Measurements from ENCODE around the gene AJAP1.

DNA sequence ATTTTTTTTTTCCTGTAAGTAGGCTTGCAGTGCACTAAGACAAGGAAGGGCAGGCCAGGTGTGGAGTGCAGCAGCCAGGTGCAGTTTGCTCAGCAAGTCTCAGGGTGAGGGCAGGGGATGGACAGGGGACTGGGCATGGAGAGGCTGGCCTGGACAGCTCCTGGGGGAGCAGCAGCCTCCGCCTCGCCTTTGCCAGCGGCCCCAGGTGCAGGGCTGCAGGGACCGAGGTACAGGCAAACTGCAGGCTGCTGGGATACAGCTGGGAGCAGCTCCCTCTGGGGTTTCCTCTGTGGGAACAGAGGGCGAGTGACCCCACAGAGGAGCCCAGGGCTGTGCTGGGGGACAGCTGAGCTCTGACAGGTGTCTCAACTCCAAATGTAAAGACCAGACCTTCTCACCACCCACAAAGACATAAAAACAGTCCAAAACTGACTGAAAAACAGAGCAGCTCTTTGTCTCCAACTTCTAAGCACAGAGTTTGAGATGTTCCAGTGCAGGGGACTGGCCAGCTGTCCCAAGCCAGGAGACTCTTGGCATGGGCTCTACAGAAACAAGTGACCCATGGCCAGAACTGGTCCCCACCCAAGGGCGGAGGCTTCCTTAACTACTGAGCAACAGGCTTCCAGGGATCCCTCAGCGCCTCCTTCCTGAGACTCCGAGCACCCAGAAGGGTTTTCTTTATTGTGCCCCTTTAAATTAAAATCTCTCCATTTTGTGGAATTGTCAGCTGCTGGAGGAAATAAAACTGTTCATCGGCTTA is 27.7 kb upstream of the AJAP1 start:
- no peak for TF ChIP-seq POLR2A (IDR thresholded peaks at IDR 0.05)
- TF ChIP-seq, protein P1, sequence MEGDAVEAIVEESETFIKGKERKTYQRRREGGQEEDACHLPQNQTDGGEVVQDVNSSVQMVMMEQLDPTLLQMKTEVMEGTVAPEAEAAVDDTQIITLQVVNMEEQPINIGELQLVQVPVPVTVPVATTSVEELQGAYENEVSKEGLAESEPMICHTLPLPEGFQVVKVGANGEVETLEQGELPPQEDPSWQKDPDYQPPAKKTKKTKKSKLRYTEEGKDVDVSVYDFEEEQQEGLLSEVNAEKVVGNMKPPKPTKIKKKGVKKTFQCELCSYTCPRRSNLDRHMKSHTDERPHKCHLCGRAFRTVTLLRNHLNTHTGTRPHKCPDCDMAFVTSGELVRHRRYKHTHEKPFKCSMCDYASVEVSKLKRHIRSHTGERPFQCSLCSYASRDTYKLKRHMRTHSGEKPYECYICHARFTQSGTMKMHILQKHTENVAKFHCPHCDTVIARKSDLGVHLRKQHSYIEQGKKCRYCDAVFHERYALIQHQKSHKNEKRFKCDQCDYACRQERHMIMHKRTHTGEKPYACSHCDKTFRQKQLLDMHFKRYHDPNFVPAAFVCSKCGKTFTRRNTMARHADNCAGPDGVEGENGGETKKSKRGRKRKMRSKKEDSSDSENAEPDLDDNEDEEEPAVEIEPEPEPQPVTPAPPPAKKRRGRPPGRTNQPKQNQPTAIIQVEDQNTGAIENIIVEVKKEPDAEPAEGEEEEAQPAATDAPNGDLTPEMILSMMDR (IDR thresholded peaks at IDR 0.05) = no peak
